GM12878 (cell line): ENCODE data around the gene SPATS1. TPM values are rescaled to one million over a fixed set of nuclear protein-coding genes. Genes with fewer than 3 reads are reported as not detected.

Experiments used
- ATAC-seq: fragments of 200-7000 bp; cut with Tn5 transposase; 3 replicates; pipeline ENCODE4 v1.9.1; 2020; ENCODE audit warnings: mild to moderate bottlenecking, moderate library complexity
- BruUV-seq: library from RNA; stranded (reverse); fragments of 400-500 nt; replicated peaks from 2 replicates; lab custom pipeline; 2021; lab: Mats Ljungman, UMichigan
- CTCF ChIA-PET: fragments of 300-600 bp; sonication (Branson Sonifier 250); formaldehyde crosslinking; extraction: SDS; loops from one replicate; lab custom pipeline; 2021; ENCODE audit warnings: inconsistent platforms; lab: Yijun Ruan, JAX
- POLR2A ChIA-PET: fragments of 350-600 bp; formaldehyde crosslinking; extraction: SDS; loops from one replicate; lab custom pipeline; 2021; ENCODE audit warnings: inconsistent platforms; lab: Charles Lee
- RAD21 ChIA-PET: fragments of 300-600 bp; sonication (Branson Sonifier 250); formaldehyde crosslinking; loops from one replicate; lab custom pipeline; 2023; ENCODE audit warnings: antibody characterized with exemption; ENCODE audit not compliant: unreplicated experiment; lab: Charles Lee
- SMC1A ChIA-PET: fragments of 300-600 bp; sonication (Branson Sonifier 250); formaldehyde crosslinking; loops from one replicate; lab custom pipeline; 2023; ENCODE audit not compliant: unreplicated experiment, uncharacterized antibody; lab: Charles Lee
- DNase-seq: peaks from one replicate; pipeline ENCODE4 v3.0.0-alpha.2; 2011; ENCODE audit warnings: low read depth, low spot score
- FAIRE-seq: peaks from 3 replicates; lab custom pipeline; 2011; peaks lifted over from hg19 to GRCh38; lab: Jason Lieb, UNC
- H2AFZ ChIP-seq: 2 replicates; pipeline ENCODE4 v1.6.0; 2011; ENCODE audit warnings: low read depth, low read length, control low read depth; ENCODE audit not compliant: control insufficient read depth
- H3K27ac ChIP-seq: 2 replicates; pipeline ENCODE4 v1.5.1; 2011; ENCODE audit warnings: control low read depth; ENCODE audit not compliant: control insufficient read depth, insufficient read depth
- H3K27me3 ChIP-seq, 2 experiments: replicated peaks in 1 of 2; 2 replicates each; pipeline versions ENCODE4 v1.6.0 to v1.6.1; 2011; ENCODE audit warnings: low read length in 1 of 2; ENCODE audit not compliant: control insufficient read depth in 2 of 2, insufficient read depth in 2 of 2
- H3K36me3 ChIP-seq, 2 experiments: 2 replicates each; pipeline ENCODE4 v1.5.1; 2011; ENCODE audit warnings: low read length in 1 of 2; ENCODE audit not compliant: control insufficient read depth in 2 of 2, insufficient read depth in 2 of 2
- H3K4me1 ChIP-seq: 2 replicates; pipeline ENCODE4 v1.6.1; 2011; ENCODE audit warnings: mild to moderate bottlenecking, low read length, moderate library complexity, mixed read lengths; ENCODE audit not compliant: control insufficient read depth, insufficient read depth
- H3K4me2 ChIP-seq: 2 replicates; pipeline ENCODE4 v1.6.0; 2011; ENCODE audit warnings: control low read depth; ENCODE audit not compliant: control insufficient read depth, insufficient read depth
- H3K4me3 ChIP-seq: fragments of 200-600 bp; sonication (generic); 2 replicates; pipeline ENCODE4 v1.5.1; 2016
- H3K79me2 ChIP-seq: 2 replicates; pipeline ENCODE4 v1.6.0; 2011; ENCODE audit warnings: low read length; ENCODE audit not compliant: control insufficient read depth, insufficient read depth
- H3K9ac ChIP-seq: 2 replicates; pipeline ENCODE4 v1.8.0; 2011; ENCODE audit warnings: low read length, control low read depth, mixed read lengths; ENCODE audit not compliant: control insufficient read depth, insufficient read depth
- H3K9me3 ChIP-seq: replicated peaks from 3 replicates; pipeline ENCODE4 v1.5.1; 2011; ENCODE audit warnings: mild to moderate bottlenecking, low read length; ENCODE audit not compliant: control insufficient read depth, insufficient read depth
- H4K20me1 ChIP-seq: 2 replicates; pipeline ENCODE4 v1.6.0; 2011; ENCODE audit not compliant: control insufficient read depth, insufficient read depth
- ASH2L ChIP-seq: fragments of 300-600, 200-600 bp; sonication (generic); IDR thresholded peaks from 2 replicates; pipeline ENCODE4 v1.6.1; 2017; ENCODE audit warnings: low read depth, mild to moderate bottlenecking, borderline replicate concordance
- BMI1 ChIP-seq: fragments of 450-650 bp; IDR thresholded peaks from 2 replicates; pipeline ENCODE4 v1.6.1; 2016; ENCODE audit warnings: mild to moderate bottlenecking, moderate library complexity, borderline replicate concordance
- CHD4 ChIP-seq: fragments of 200-600 bp; sonication (generic); IDR thresholded peaks from 2 replicates; pipeline ENCODE4 v1.6.1; 2016; ENCODE audit warnings: mild to moderate bottlenecking
- FOXM1 ChIP-seq: IDR thresholded peaks from 2 replicates; pipeline ENCODE4 v1.6.1; 2012; ENCODE audit warnings: low read depth, mild to moderate bottlenecking, inconsistent platforms, low read length, moderate library complexity
- GATAD2B ChIP-seq: fragments of 450-650 bp; conservative IDR thresholded peaks from 2 replicates; pipeline ENCODE4 v1.6.1; 2017; ENCODE audit warnings: low read depth, mild to moderate bottlenecking, moderate library complexity
- HDAC2 ChIP-seq: fragments of 200-600 bp; sonication (generic); IDR thresholded peaks from 2 replicates; pipeline ENCODE4 v1.6.1; 2017
- MTA2 ChIP-seq: fragments of 450-650 bp; IDR thresholded peaks from 2 replicates; pipeline ENCODE4 v1.6.1; 2016; ENCODE audit warnings: low read depth, mild to moderate bottlenecking, moderate library complexity
- MYC ChIP-seq: IDR thresholded peaks from 2 replicates; pipeline ENCODE4 v1.6.1; 2011; ENCODE audit warnings: mild to moderate bottlenecking, low read length, moderate library complexity, inconsistent platforms; ENCODE audit not compliant: insufficient read depth, insufficient replicate concordance, insufficient read length, severe bottlenecking
- NFIC ChIP-seq: IDR thresholded peaks from 2 replicates; pipeline ENCODE4 v1.6.1; 2012; ENCODE audit warnings: low read depth, mild to moderate bottlenecking, inconsistent platforms, low read length, moderate library complexity
- RFX5 ChIP-seq: IDR thresholded peaks from 2 replicates; pipeline ENCODE4 v1.6.1; 2011; ENCODE audit warnings: low read depth, low read length, improper control_type of control experiment
- SREBF2 ChIP-seq: IDR thresholded peaks from 2 replicates; pipeline ENCODE4 v1.6.1; 2012; ENCODE audit warnings: mild to moderate bottlenecking, low read length
- STAT1 ChIP-seq: fragments of 450-650 bp; conservative IDR thresholded peaks from 2 replicates; pipeline ENCODE4 v1.6.1; 2014; ENCODE audit warnings: antibody characterized with exemption, mild to moderate bottlenecking
- STAT3 ChIP-seq: IDR thresholded peaks from 2 replicates; pipeline ENCODE4 v1.6.1; 2011; ENCODE audit warnings: low read depth, low read length, improper control_type of control experiment
- USF2 ChIP-seq: IDR thresholded peaks from 2 replicates; pipeline ENCODE4 v1.6.1; 2011; ENCODE audit warnings: low read depth, low read length, improper control_type of control experiment, borderline replicate concordance
- ZBTB11 ChIP-seq: fragments of 450-650 bp; formaldehyde crosslinking; IDR thresholded peaks from 2 replicates; pipeline ENCODE4 v1.5.0; 2022; ENCODE audit warnings: mild to moderate bottlenecking, missing genetic modification characterization
- ZNF24 ChIP-seq: fragments of 450-650 bp; IDR thresholded peaks from 2 replicates; pipeline ENCODE4 v1.6.1; 2017; ENCODE audit warnings: antibody characterized with exemption, mild to moderate bottlenecking
- ZNF592 ChIP-seq: fragments of 450-650 bp; IDR thresholded peaks from 2 replicates; pipeline ENCODE4 v1.6.1; 2017; ENCODE audit warnings: mild to moderate bottlenecking, moderate library complexity
- WGBS: methylation state at CpG from one replicate; pipeline ENCODE4 v1.1.6; 2016; ENCODE audit warnings: low lambda C conversion rate; ENCODE audit not compliant: insufficient replicate concordance, insufficient coverage; ENCODE audit errors: missing lambda C conversion rate; 5-methylcytosine and 5-hydroxymethylcytosine counted together
- in situ Hi-C: fragments of 300-500 bp; cut with MboI; formaldehyde crosslinking; loops from 9 replicates; pipeline ENCODE4 v1.14.3; 2018; ENCODE audit warnings: mixed read lengths
- intact Hi-C: fragments of 100-400 bp; cut with micrococcal nuclease; formaldehyde crosslinking; loops from one replicate; pipeline ENCODE4 v1.14.2; 2022; ENCODE audit not compliant: unreplicated experiment
- polyA plus RNA-seq, 11 experiments: library from polyadenylated mRNA; depleted of rRNA in 4 of 11; unstranded in 6 of 11; stranded (reverse) in 5 of 11; fragments of >200 nt; fragmentation: Nextera tagmentation in 4 of 11; fragmentation: Illumina TruSeq in 1 of 11; extraction: Ambion mirVana in 4 of 11; extraction: Trizol in 1 of 11; gene quantifications; 1 replicate in 1 of 11; 2 replicates in 10 of 11; pipeline versions ENCODE4 v1.2.1 to v1.2.3, GENCODE V29; 2011 to 2016; ENCODE audit warnings: inconsistent platforms in 2 of 11, missing spikeins in 2 of 11, low read depth in 1 of 11
- total RNA-seq, 4 experiments: library from RNA; depleted of rRNA in 3 of 4; stranded (reverse); fragments of >200 nt in 3 of 4; fragmentation: Illumina TruSeq in 1 of 4; extraction: Trizol in 1 of 4; gene quantifications; 2 replicates each; pipeline versions ENCODE4 v1.2.1 to v1.2.3, GENCODE V29; 2013 to 2021

The SPATS1 gene
- total and polyA plus RNA-seq, 10 of the 15 experiments (the other 5 are each of a cell fraction or from before 2014, with no cell fraction given): 0.12 TPM; not detected in 9

- TF ChIP-seq ZNF592: no peak
- TF ChIP-seq GATAD2B: no peak
- no peak for TF ChIP-seq FOXM1
- TF ChIP-seq NFIC: no peak
- no peak for TF ChIP-seq RFX5
Measured at GRCh38 chr6:44375071-44375470, 32.6 kb downstream of the SPATS1 start (continued).

- CTCF ChIA-PET: interaction anchor here (2.1 kb wide), 1 partner anchor 109 kb away, joined by 5 read pairs; no protein-coding TSS in a partner anchor
- TF ChIP-seq BMI1 (no peak), MTA2 (no peak), ZBTB11 (CRISPR knock-in tag) (no peak), STAT3 (no peak), CHD4 (no peak), ASH2L (no peak), ZNF24 (no peak), SREBF2 (no peak), MYC (no peak), STAT1 (no peak), HDAC2 (no peak), USF2 (no peak)
Measured at GRCh38 chr6:44377484-44377883, 35.0 kb downstream of the SPATS1 start.

More at GRCh38 chr6:44377484-44377883, 35.0 kb downstream of the SPATS1 start:
- Histone ChIP-seq H3K4me2 (no peak overlapping the region), H3K9ac (no peak overlapping the region), H3K4me3 (no peak overlapping the region), H2AFZ (no peak overlapping the region), H3K4me1 (no peaks in the 10 kb centered on the region), H4K20me1 (no peaks in the 10 kb centered on the region), H3K9me3 (no peaks in the 10 kb centered on the region), H3K27ac (no peak overlapping the region), H3K79me2 (no peaks in the 10 kb centered on the region), H3K36me3 (no peaks in the 10 kb centered on the region), H3K27me3 (no peaks in the 10 kb centered on the region; a peak in 1 of 4 replicates)
- POLR2A ChIA-PET: no interaction called here
- 46% methylated on average over 3 of the region's 3 CpGs for WGBS
- intact Hi-C loops: no loop called here
- FAIRE-seq (no peak), ATAC-seq (no peak), DNase-seq (no peak)
- SMC1A ChIA-PET: interaction anchor here (0.7 kb wide), 1 partner anchor 18 kb away, joined by 3 read pairs; no protein-coding TSS in a partner anchor
- in situ Hi-C loops: no loop called here
- RAD21 ChIA-PET: no interaction called here
- no TSS peak for BruUV-seq
